GM19397 (cell line): Measurements from ENCODE around the gene TLK2.
"Not testable (repeated sequence)": the region's sequence is repeated elsewhere in the genome, so short reads cannot be mapped to it uniquely, and the experiment has no call there.

ENCODE experiments used
- ATAC-seq: cut with Tn5 transposase; IDR thresholded peaks from one replicate; pipeline ENCODE4 v1.9.1; 2021; ENCODE audit warnings: mild to moderate bottlenecking, moderate library complexity; ENCODE audit not compliant: unreplicated experiment

TLK2 gene

DNA sequence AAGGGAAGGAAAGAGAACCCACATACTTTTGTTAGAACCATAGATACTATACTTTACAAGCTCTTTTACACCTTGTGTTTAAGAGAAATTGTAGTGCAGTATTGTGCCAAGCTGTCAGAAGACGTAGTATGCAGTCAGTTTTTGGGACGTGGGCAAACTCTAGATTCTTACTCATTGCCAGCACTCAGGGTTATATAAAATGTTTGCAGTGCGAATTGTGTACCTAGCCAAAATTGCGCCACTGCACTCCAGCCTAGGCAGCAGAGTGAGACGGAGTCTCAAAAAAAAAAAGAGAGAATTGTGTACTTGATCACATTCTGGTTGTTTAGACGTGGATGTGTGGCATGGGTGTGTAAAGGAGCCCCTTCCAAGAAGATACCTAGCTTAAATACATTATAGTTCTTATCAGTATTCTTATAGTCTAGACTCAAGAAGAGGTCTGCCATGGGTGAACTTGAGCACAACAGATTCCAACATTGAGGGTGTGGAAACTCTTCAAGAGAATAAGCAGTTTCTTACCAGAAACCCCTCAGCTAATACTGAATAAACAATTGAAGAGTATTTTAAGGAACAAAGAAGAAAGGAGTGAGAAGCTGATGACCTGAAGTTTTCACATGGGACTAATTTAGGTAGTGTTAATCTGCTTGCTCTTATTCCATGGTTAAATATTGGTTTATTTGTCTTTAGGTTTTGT, 121.5 kb downstream of the TLK2 start:
- ATAC-seq = no peak

GRCh38 chr17:62600805-62601204, 122.2 kb downstream of the TLK2 start:
- no peak for ATAC-seq

DNA sequence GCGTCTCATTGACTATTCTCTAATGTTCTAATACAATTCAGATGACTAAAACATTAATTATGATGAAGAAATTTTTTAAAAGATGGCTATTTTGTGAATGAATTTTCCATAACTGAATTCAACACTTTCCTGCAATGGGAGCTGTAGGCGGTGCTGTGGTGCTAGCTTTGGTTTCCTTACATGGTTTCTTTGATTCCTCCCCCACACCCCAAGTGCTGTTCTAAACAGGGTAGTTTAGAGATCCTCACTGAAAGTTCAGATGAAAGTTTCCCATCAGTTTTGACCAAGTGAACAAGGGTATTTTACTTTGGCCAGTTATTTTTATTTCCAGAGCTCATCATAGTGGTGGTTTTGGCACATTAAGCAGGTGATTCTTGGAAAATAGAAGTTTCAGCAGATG, 122.8 kb downstream of the TLK2 start:
- no peak for ATAC-seq

- ATAC-seq = not testable (repeated sequence)
Measured at GRCh38 chr17:62603783-62604182, 125.2 kb downstream of the TLK2 start.

GRCh38 chr17:62605588-62605987, 127.0 kb downstream of the TLK2 start:
- ATAC-seq = no peak

DNA sequence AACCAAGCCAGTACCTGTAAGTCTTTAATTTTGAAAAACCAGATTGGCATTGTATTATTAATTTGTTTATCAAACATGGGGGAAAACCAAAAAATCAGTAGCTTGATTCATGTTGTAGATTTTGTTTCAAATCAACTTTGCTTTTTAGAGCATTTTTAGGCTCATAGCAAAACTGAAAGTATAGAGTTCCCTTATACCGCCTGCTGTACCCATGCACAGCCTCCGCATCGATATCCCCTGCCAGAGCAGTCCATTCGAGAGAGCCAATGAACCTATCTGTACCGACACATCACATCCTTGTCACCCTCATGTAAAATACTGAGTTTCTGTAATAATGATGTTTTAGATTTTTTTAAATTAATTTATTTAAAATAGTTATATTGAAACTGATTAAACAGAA, 132.7 kb downstream of the TLK2 start:
- ATAC-seq = no peak

- no peak for ATAC-seq
Measured at GRCh38 chr17:62611728-62612127, 133.1 kb downstream of the TLK2 start.

- ATAC-seq = not testable (repeated sequence)
Measured at GRCh38 chr17:62612289-62612688, 133.7 kb downstream of the TLK2 start.

GRCh38 chr17:62613095-62613494, 134.5 kb downstream of the TLK2 start:
- ATAC-seq = not testable (repeated sequence)

GRCh38 chr17:62614142-62614541, 135.5 kb downstream of the TLK2 start:
- ATAC-seq = no peak

DNA sequence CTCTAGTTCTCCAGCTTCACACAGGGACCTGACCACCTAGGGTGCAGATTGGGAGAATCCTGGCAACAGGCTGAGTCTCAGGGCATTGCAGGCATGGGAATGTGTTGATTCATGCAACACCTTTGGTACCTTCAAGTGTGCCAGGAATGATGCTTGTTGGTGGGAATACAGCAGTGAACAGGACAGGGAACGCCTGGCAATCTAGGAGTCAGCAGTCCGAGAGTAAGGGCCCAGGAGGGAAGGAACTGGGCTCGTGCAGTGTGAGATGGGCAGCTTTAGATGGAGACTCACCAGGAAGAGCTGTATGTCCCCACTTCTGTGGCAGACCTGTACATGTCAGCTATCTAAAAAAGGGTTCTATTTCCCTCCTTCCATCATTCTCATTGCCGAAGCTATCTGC, 136.9 kb downstream of the TLK2 start:
- ATAC-seq = no peak

DNA sequence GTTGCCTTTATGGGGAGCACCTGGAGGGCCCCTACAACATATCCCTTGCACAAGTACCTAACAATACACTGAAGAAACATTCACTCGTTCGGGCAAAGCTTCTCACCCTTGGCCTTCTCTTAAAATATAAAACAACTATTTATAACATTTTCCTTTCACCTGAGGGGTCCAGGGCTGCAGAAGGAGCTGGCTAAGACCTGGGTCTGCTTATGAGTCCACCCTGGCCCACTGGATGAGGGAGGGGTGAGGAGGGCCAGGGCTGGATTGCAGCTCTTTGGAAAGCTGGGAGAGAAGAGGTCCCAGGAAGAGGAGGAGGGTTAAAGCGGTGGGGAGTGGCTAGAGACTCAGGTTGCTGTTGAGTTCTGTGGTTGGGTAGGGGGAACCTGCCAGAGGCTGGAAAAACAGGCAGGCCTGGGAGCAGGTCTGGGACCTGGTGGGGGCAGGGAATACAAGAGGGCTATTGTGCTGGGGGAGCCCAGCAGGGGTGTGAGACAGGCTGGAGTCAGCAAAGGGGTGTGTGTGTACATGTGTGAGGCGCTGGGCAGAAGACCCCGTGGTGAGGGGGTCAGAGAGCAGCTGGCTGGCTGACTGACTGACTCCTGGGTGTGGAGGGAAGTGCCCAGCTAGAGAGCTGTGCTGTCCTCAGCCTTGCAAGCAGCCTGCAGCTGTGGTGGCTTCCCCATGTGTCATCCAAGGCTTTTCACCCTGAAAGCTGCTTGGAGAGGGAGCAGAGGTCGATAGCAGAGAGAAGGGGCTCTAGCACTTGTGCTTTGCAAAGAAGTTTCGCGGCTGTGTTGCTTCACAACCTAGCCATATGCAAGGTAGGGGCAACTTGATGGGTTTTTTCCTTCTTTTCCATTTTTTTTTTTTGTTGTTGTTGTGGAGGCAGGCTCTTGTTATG, 138.6 kb downstream of the TLK2 start:
- ATAC-seq = no peak

- no peak for ATAC-seq
Measured at GRCh38 chr17:62617894-62618472, 139.4 kb downstream of the TLK2 start.

GRCh38 chr17:62618647-62619416, 140.2 kb downstream of the TLK2 start:
- no peak for ATAC-seq

GRCh38 chr17:62619417-62620155, 141.0 kb downstream of the TLK2 start:
- no peak for ATAC-seq

DNA sequence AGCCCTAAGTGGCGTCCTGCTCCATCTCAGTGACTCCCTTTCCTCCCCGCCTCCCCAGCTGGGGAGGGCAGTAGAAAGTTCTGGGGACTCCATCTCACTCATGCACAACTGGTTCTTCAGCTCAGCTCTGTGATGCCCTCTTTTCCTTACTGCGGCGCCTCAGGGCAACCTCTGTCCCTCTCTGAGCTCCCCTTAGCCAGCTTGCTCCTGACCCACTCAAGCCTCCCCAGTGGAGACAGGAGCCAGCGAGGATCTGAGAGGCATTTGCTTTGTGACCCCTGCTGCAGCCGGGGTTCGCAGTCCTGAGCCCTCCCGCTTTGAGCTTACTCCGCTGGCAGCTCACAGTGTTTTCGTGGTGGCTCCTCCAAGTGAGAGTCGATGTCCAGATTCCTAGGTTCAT, 142.6 kb downstream of the TLK2 start:
- no peak for ATAC-seq

DNA sequence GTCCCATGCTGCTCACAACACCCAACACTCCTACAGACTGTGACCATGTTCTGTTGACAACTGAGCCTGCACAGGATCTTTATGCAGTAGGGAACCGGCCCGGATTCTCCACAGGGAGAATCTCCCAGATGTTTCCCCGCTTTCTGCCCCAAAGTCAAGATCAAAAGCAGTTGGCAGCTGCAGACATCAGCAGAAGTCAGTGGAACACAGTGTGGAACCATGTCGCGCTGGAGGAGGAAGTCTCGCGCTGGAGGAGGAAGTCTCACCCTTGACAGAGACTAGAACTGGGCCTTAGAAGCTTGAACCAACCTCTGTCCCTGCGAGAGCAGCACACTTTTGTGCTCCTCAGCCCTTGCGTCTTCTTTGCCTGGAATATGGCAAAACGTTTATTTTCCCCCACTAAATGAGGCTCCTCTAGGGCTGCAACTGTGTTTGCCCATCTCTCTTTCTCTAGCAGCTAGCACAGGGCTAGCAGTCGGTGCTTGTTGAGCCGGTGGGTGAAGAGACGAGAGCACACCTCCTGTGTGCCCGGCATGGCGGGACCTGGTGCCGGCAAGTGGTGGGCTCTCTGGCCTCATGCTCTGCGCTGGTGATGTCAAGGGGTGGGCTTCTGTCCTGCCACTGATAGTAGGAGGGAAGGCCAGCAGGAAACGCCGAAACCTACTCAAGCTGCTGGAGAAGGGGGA, 146.7 kb downstream of the TLK2 start:
- ATAC-seq = no peak

GRCh38 chr17:62625870-62626200, 147.2 kb downstream of the TLK2 start:
- no peak for ATAC-seq

GRCh38 chr17:62626719-62627218, 148.1 kb downstream of the TLK2 start:
- no peak for ATAC-seq
